Urothelium cell line (cell line): ENCODE data around the gene HBS1L.
A peak's percentile ranks its signal among the peaks of the same experiment; 100 is the strongest.

Experiments used
- DNase-seq: peaks from one replicate; pipeline ENCODE4 v3.0.0; 2011; ENCODE audit warnings: low spot score, mixed read lengths
- FAIRE-seq: peaks from 2 replicates; lab custom pipeline; 2011; peaks lifted over from hg19 to GRCh38; lab: Jason Lieb, UNC

HBS1L gene

GRCh38 chr6:134956032-134956431 is 98.6 kb downstream of the HBS1L start:
- no peak for FAIRE-seq

GRCh38 chr6:134954272-134955000 is 100.2 kb downstream of the HBS1L start:
- DNase-seq: no peak
- FAIRE-seq: no peak

More at GRCh38 chr6:134956032-134956431, 98.6 kb downstream of the HBS1L start:
- no peak for DNase-seq

- DNase-seq (no peak), FAIRE-seq (no peak)
These were observed 102.9 kb downstream of the HBS1L start for GRCh38 chr6:134951494-134952263.

- DNase-seq (no peak), FAIRE-seq (no peak)
These were observed 104.1 kb downstream of the HBS1L start for GRCh38 chr6:134950482-134950881.

- FAIRE-seq (no peak), DNase-seq (no peak)
These were observed 104.7 kb downstream of the HBS1L start, which contains the start of gene ALDH8A1 for GRCh38 chr6:134949927-134950326. Gene ALDH8A1 (minus strand): TSS chr6:134950101. CDS start chr6:134950053, 48 bp downstream.

GRCh38 chr6:134948691-134949090 is 105.9 kb downstream of the HBS1L start:
- no peak for DNase-seq
- FAIRE-seq: no peak

GRCh38 chr6:134948142-134948541 is 106.5 kb downstream of the HBS1L start:
- DNase-seq (no peak), FAIRE-seq (no peak)

GRCh38 chr6:134945045-134945444 is 109.6 kb downstream of the HBS1L start:
- no peak for FAIRE-seq

GRCh38 chr6:134943522-134944111 is 111.0 kb downstream of the HBS1L start:
- no peak for DNase-seq
- FAIRE-seq: no peak

More at GRCh38 chr6:134945045-134945444, 109.6 kb downstream of the HBS1L start:
- no peak for DNase-seq

- FAIRE-seq: no peak
- DNase-seq: no peak
These were observed 115.7 kb downstream of the HBS1L start for GRCh38 chr6:134938896-134939295.

- FAIRE-seq (no peak), DNase-seq (no peak)
These were observed 117.2 kb downstream of the HBS1L start for GRCh38 chr6:134937426-134937825.

- FAIRE-seq (no peak), DNase-seq (peak; percentile 46)
These were observed 117.7 kb downstream of the HBS1L start for GRCh38 chr6:134936931-134937330.

- FAIRE-seq: no peak
- DNase-seq: no peak
These were observed 118.1 kb downstream of the HBS1L start for GRCh38 chr6:134936476-134936875.

- DNase-seq (no peak), FAIRE-seq (no peak)
These were observed 119.7 kb downstream of the HBS1L start for GRCh38 chr6:134934793-134935485.

- FAIRE-seq (no peak), DNase-seq (no peak)
These were observed 121.8 kb downstream of the HBS1L start for GRCh38 chr6:134932535-134933470.

GRCh38 chr6:134932098-134932497 is 122.5 kb downstream of the HBS1L start:
- no peak for DNase-seq
- FAIRE-seq: no peak

GRCh38 chr6:134930463-134930862 is 124.2 kb downstream of the HBS1L start:
- DNase-seq (no peak), FAIRE-seq (no peak)

- no peak for FAIRE-seq
- DNase-seq: no peak
These were observed 126.3 kb downstream of the HBS1L start for GRCh38 chr6:134928151-134928900.

GRCh38 chr6:134925800-134926199 is 128.8 kb downstream of the HBS1L start:
- no peak for FAIRE-seq
- no peak for DNase-seq
